ENCODE measurements around the gene SCGB1D2. TPM values are rescaled to one million over a fixed set of nuclear protein-coding genes. Genes with fewer than 3 reads are reported as not detected.
"Not testable (repeated sequence)": the region's sequence is repeated elsewhere in the genome, so short reads cannot be mapped to it uniquely, and the experiment has no call there.

Gene SCGB1D2, protein sequence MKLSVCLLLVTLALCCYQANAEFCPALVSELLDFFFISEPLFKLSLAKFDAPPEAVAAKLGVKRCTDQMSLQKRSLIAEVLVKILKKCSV
- not detected in 2 replicates for total RNA-seq (2014; rRNA removed; shearing (Covaris generic))

DNA sequence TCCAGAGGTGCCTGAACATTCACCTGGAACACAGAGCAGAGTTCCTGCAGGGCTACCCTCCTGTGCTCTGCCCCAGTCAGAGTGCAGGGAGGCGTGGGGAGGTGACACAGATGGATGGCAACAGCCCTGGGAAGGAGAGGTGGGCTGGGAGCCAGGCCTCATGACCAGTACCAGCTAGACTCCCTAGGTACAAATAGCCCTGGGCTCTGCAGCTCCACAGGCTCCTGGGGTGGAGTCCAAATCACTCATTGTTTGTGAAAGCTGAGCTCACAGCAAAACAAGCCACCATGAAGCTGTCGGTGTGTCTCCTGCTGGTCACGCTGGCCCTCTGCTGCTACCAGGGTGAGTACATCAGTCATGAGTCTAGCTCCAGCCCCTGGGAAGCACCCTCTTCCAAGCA is at the start of gene SCGB1D2:
SCGB1D2 (plus strand) TSS at position 219 of the 400 bp plus-strand sequence; CDS start at position 288, 69 bp downstream.
- no peak for DNase-seq (ENCODE audit: low spot score)

DNA sequence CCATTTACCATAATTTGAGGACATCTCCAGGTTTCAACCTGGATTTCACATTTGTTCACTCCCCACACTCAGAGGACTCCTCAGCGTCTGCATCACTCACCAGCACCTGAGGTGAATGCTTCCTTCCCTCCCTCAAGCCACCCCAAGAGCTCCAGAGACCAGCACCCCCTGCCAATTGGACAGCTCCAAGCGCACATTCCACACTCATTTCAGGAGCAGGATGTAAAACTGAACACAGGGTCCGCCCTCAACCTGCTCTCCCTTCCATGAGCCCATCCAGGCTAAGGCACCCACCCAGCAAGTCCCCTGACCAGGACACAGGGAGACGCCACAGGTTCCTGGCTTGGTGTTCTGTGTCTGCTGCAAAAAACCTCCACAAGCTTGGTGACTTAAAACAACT is 48.1 kb upstream of the SCGB1D2 start:
- DNase-seq (ENCODE audit: low spot score) = peak; percentile 12

DNA sequence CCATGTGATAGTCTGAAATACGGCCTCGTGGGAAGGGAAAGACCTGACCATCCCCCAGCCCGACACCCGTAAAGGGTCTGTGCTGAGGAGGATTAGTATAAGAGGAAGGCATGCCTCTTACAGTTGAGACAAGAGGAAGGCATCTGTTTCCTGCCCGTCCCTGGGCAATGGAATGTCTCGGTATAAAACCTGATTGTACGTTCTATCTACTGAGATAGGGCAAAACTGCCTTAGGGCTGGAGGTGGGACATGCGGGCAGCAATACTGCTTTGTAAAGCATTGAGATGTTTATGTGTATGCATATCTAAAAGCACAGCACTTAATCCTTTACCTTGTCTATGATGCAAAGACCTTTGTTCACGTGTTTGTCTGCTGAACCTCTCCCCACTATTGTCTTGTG is 47.0 kb upstream of the SCGB1D2 start:
- not testable (repeated sequence) for DNase-seq (ENCODE audit: low spot score)

DNA sequence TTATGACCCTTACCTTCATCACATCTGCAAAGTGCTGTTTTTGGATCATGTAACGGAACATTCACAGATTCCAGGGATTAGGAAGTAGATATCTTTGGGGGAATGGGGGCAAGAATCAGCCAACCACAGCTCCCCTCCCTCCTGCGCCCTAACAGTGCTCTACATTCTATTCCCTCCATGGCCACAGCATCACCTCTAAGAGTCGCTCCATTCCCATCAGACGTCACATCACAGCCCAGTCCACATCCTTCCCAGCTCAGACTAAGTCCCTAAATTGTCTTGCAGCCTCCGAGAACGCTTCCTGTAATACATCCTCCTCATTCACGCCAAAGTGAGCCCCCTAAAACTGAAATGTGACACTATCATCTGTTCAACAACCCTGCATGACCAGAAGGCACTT is 46.1 kb upstream of the SCGB1D2 start:
- DNase-seq (ENCODE audit: low spot score) = no peak

DNA sequence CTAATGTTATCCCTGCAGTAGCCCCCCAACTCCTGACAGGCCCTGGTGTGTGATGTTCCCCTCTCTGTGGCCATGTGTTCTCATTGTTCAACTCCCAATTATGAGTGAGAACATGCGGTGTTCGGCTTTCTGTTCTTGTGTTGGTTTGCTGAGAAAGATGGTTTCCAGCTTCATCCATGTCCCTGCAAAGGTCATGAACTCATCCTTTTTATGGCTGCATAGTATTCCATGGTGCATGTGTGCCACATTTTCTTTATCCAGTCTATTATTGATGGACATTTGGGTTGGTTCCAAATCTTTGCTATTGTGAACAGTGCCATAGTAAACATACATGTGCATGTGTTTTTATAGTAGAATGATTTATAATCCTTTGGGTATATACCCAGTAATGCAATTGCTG is 44.6 kb upstream of the SCGB1D2 start:
- DNase-seq (ENCODE audit: low spot score) = not testable (repeated sequence)

DNA sequence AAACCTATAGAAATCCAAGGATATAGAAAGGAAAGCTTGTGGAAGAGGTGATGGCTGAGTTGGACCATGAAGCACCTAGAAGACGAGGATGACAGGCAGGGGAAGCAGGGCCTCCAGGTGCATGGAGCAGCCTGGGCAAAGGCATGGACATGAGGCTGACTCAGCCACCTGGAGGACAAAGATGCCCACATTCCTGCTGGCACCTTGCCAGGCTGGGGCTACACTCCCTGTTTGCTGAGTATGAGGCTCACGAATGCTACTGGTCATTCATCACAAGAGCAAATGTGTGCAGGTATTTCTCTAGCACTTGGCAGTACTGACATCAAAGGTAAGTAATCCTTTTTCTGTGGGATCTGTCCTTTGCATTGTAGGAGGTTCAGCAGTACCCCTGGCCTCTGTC is 40.7 kb upstream of the SCGB1D2 start:
- peak; percentile 48 for DNase-seq (ENCODE audit: low spot score)

DNA sequence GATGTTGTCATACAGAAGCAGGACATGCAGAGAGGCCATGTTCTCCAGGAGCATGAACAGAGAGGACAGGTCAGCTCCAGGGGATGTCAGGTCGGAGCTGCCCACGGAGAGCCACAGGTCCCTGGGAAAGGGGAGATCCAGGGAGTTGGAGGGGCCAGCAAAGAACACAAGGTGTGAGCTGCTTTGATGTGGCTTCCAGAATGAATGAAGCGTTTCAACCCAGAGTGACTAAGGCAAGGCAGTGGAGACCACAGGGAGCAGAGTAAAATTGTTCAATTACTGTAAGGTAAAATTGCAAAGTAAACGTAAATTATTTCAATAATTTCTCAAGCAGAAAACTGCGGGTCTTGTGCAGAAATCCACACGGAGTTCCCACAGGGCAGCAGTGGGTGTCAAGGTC is 39.1 kb upstream of the SCGB1D2 start:
- no peak for DNase-seq (ENCODE audit: low spot score)

DNA sequence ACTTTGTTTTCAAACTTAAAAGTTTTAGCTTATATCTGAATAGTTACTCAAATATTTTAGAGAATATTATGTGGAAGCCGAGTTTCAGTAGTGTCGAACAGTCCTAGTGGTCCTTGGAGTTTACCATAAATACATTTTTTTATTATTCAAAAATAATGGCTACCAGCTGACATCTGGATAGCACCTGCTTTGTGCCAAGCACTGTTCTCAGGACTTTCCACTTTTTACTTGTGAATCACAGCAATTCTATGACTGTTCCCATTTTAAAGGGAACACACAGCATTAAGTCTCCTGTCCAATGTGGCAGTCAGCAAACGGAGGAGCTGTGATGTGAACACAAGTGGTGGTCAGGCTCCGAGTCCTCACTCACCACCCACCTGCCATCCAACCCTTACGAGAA is 37.6 kb upstream of the SCGB1D2 start:
- DNase-seq (ENCODE audit: low spot score) = no peak

DNA sequence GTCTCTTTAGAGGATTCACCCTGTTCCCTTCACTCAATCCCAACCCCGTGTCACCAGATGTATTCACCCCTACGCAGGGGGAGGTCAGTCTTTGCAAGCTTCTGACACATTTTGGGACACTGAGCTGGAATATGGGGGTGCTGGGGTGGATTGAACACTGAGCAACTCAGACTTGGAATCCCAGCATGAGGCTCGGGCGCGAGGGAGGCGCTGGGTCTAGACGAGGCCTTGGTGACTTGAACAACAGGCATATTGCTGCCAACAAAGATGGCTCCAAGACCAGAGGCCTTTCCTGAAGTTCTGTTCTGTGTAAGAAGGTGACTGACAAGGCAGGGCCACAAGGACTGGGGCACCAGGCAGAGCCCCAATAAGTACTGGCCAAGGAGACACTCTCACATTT is 36.6 kb upstream of the SCGB1D2 start:
- DNase-seq (ENCODE audit: low spot score) = no peak

DNA sequence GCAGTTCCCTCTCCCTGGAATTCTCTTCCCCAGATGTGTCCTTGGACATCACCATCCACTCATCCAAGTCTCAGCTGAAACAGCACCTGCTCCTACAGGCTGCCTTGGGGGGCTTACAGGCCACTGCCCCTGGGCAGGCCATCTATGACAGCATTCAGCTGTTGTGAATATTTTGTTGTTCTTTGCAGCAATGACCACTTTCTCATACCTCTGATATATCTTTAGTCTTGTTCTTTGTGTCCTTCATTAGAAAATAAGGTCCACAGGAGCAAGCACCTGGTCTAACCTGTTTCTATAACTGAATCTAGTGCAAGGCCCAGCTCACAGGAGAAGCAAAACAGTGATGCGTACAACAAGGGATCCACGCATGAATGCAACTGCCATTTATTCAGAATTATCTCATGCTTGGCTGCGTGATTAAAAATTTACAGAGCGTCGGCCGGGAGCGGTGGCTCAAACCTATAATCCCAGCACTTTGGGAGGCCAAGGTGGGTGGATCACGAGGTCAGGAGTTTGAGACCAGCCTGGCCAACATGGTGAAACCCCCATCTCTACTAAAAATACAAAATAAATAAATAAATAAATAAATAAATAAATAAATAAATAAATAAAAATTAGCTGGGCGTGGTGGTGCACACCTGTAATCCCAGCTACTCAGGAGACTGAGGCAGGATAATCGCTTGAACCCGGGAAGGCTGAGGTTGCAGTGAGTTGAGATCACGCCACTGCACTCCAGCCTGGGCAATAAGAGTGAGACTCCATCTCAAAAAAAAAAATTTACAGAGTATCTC is 35.6 kb upstream of the SCGB1D2 start:
- DNase-seq (ENCODE audit: low spot score) = not testable (repeated sequence)

DNA sequence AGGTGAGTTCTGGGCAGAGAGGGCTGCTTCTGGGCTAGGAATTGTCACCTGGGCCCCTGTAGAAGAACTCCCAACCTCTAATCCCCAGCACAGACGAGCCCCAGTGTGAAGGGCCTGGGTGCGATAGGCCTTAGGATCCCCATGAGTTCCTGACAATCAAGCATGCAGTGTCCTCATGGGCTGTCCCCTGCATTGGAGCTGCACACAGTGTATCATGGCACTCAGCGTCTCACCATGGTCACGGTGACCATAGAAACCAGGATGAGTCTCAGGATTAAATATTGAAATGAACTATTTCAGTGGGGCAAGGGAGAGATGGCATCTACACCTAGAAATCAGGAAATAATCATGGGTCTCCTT is 33.3 kb upstream of the SCGB1D2 start:
- DNase-seq (ENCODE audit: low spot score) = no peak

DNA sequence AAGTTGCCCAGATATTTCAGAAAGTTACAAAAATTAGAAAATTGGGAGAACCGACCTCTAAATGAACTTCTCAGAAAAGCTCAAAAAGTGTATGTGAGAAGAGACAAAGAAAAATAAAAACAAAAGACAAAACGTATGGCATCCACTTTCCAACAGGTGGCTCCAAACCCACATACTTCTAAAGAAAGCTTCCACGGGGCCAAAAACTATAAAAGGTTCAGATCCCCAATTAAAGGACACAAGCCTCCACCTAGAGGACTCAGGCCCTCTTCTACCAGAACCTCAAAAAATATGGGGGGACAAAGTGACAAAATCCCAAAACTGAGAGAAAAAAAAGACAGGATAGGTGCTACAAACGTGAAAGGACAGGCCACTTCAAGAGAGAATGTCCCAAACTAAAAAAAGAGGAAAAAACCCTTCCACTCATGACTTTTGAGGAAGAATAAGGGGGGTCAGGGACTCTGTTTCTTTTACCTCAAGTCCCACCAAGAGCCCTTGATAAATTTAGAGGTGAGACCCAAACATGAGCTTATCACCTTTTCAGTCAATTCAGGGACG is 24.8 kb upstream of the SCGB1D2 start:
- peak; percentile 53 for DNase-seq (ENCODE audit: low spot score)

DNA sequence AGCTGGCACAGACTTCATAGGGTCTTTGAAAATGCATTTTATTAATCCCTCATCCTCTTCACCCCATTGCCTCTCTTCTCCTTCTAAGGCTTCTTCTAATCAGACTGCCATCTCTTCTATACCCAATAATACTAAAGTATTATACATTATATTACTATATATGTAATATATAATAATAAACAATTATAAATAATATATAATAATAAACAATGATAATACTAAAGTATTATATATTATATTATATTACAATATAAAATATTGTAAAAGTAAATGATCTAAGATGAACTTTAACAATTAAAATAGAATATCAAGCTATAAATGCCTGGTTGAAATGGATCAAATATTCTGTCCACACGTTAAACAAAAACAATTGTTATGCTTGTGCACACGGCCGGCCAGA is 20.5 kb upstream of the SCGB1D2 start:
- DNase-seq (ENCODE audit: low spot score) = no peak

DNA sequence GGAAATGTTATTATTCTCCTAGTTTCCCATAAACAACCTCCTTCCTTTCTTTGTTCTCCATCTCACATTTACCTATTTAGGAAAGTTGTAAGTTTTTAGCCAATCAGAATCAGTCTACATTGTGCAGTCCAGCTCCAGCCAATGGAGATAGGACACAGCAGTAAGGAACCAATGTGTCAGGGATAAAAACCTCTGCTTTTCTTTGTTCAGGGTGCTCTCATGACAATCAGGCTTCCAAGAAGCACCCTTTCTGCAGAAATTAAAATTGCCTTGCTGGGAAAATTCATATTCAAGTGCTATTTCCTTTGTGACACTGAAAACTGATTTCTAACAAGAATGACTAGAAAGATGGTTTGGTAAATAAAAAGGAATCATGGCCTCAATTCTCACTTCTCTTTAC is 18.9 kb upstream of the SCGB1D2 start:
- DNase-seq (ENCODE audit: low spot score) = no peak

DNA sequence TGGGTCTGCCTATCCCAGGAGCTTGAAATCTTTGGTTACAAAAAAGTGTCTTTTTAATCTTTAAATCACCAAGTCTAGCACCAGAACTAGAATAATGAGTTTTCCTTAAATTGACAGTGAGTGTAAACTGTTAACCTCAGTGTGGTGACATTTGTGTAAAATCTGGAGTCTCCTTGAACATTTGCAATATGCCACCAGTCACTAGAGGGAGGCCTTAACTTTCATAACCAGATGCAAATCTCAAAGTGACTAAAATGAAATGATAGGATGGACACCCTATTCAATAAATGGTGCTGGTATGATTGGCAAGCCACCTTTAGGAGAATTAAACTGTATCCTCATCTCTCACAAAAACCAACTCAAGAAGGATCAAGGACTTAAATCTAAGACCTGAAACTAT is 8.3 kb upstream of the SCGB1D2 start:
- DNase-seq (ENCODE audit: low spot score) = no peak

DNA sequence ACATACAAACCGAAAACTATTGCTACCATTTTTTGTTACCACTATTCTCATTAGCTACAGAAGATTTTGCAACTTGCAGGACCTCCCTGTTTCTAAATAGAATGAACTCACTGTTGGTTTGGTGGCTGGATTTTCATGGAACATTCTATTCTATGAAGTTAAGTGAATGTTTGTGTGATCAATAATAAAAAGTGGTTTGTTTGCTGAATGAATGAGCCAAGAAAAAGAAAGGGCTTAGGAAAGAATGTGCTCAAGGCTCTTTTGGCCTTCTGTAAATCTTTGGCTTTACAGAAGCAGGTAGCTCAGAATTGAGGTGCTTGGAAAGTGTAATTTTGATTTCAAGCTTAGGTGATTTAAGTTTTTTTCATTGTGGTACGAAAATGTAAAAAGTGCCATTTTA is 5.9 kb upstream of the SCGB1D2 start:
- no peak for DNase-seq (ENCODE audit: low spot score)

DNA sequence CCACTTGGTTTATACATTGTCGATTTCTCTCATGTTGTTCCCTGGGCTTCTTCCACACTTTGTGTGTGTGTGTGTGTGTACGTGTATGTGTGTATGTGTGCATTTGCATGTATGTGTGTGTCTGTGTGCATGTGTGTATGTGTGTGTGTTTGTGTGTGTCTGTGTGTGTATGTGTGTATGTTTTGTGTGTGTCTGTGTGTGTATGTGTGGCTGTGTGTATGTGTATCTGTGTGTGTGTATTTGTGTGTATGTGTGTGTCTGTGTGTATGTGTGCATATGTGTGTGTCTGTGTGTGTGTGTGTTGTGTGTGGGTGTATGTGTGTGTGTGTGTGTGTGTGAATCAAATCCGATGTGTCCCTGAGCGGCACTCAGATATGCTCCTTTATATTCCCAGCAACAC is 4.5 kb upstream of the SCGB1D2 start:
- DNase-seq (ENCODE audit: low spot score) = no peak

DNA sequence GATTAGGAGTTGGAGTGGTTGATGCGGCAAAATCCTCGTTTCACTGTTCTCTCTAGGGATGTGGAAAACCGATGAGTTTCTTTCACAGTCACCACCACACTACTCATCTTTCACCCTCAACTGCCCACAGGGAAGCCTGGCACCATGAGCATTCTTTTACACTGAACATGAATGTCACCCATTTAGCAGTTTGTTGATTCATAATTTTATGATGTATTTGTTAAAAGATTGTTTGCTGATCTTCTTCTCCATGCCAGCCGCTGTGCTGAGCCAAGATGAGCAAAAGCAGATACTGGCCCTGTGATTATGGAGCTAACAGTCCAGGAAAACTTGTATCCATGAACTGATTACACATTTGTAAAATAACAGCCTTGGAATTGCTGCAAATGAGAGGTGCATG is 3.9 kb upstream of the SCGB1D2 start:
- DNase-seq (ENCODE audit: low spot score) = no peak

DNA sequence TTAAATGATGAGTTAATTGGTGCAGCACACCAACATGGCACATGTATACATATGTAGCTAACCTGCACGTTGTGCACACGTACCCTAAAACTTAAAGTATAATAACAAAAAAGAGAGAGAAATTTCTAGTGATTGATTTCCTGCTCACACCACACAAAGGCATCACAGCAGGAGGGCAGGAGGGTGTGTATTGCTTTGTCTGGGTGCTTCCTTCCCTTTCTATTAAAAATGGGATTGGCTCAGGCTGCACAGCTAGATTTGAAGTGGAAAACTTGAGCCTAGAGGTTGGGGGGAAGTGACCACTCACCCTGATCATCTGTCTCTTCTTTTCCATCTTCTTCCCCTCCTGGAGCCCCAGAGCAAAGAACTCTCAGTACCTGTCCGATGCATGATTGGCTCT is 944 bp upstream of the SCGB1D2 start:
- DNase-seq (ENCODE audit: low spot score) = no peak

DNA sequence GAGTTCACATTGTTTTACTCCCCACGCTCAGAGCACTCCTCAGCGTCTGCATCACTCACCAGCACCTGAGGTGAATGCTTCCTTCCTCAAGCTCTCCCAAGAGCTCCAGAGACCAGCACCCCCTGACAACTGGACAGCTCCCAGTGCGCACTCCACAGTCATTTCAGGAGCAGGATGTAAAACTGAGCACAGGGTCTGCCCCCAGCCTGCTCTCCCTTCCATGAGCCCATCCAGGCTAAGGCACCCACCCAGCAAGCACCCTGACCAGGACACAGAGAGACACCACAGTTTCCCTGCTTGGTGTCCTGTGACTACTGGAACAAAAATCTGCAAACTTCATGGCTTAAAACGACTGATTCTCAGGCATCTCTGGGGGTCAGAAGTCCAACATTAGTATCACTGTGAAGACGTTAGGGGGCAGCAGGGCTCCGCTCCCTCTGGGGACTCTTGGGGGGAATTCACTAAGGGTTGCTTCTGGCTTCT is 3.3 kb downstream of the SCGB1D2 start:
- DNase-seq (ENCODE audit: low spot score) = peak; percentile 48

DNA sequence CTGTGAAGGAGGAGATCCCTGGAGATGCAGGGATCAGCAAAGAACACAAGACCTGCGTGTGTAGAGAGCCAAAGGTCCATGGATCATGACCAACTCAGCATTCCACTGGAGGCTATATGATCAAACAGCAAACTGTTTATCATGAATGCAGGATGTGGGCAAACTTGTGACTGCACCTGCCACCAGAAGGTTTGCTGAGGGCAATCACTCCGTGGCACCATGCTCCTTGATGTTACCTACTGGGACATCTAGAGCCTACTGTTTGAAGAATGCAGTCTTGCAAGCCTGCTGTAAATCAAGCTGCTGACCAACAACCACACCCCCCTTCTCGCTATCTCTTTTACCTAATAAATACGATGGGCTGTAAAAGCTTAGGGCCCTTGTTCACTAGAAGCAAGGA is 9.7 kb downstream of the SCGB1D2 start:
- DNase-seq (ENCODE audit: low spot score) = no peak

DNA sequence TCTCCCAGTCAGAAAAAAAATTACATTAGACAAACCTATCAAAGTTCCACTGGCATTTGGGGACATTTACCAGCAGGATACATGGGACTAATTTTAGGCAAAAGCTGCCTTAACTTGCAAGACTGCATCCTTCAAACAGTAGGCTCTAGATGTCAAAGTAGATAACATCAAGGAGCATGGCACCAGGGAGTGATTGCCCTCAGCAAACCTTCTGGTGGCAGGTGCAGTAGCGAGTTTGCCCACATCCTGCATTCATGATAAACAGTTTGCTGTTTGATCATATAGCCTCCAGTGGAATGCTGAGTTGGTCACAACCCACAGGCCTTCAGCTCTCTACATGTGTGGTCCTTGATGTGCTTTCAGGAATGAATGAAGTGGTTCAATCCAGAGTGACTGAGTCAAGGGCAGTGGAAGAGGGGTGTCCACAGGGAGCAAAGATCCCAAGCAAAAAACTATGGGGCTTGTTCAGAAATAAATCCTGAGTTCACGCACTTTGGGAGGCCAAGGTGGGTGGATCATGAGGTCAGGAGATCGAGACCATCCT is 12.0 kb downstream of the SCGB1D2 start:
- DNase-seq (ENCODE audit: low spot score) = no peak

DNA sequence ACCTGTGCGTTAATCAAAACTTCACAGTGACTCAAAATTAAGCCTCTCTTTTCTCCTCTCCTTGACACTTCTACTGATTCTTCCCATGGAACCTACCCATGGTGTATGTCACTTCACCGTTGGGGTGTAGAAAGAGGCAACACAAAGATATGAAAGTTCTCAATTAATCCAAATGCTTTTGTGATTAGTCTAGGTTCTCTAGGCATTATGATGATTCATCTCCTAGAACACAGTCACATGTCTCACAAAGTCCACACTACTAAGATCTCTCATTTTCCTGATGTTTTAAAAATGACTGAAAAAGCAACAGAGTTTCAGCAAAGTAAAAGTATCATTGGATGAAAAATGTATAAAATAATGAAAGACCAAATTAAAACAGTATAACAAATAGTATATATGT is 14.2 kb downstream of the SCGB1D2 start:
- no peak for DNase-seq (ENCODE audit: low spot score)

Measured in HT-29 (cell line).